Measurements from ENCODE around the gene GOLGB1. TPM values are rescaled to one million over a fixed set of nuclear protein-coding genes. Genes with fewer than 3 reads are reported as not detected.

Gene GOLGB1
- total and polyA plus RNA-seq, 2 donors (not counting 3 experiments of a cell fraction or from before 2014, with no cell fraction given): 7.4 to 42.7 TPM

DNA sequence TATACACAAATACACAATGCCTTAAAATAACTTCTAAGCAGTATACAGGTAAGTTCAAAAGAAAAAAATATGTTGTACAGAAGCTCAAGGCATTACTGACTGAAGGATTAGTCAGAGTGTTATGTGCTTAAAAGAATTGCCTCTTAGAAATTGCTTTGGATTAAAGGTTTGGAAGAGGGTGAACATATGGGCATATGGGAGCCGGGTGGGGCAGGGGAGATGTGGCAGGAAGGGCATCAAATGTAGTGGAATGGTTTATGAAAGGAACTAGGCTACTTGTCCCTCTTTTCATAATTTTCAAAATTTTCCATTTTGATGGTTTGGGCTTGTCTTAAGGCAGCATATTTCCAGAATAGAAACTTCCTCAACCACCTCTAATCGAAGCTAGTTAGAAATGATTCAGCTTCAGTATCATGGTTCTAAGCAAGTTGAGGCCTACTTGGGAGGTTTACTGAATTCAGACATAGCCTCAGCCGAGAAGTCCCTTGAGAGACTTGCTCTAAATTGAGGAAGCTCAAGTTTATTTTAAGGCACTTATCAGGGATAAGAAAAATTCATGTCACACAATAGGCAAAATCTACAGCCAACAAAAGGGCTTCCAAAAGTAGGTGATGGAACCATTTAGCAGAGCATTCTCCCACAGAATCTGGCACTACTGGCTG, 10.1 kb upstream of the GOLGB1 start:
- no peak overlapping the region for H3K4me2 ChIP-seq (ENCODE audit: insufficient read depth, low read length)
- BruUV-seq (replicated peaks): no TSS peak
- no peak for TF ChIP-seq FOS (IDR thresholded peaks at IDR 0.05; ENCODE audit: borderline replicate concordance, insufficient read depth, low read length)
- no peak for TF ChIP-seq GATA2 (IDR thresholded peaks at IDR 0.05; ENCODE audit: insufficient read depth, insufficient read length, low read depth, low read length)
- TF ChIP-seq JUN (IDR thresholded peaks at IDR 0.05; ENCODE audit: borderline replicate concordance, insufficient read depth, insufficient read length, low read depth): no peak
- TF ChIP-seq MYC (IDR thresholded peaks at IDR 0.05; ENCODE audit: low read depth, low read length): no peak
- TF ChIP-seq, protein P1, sequence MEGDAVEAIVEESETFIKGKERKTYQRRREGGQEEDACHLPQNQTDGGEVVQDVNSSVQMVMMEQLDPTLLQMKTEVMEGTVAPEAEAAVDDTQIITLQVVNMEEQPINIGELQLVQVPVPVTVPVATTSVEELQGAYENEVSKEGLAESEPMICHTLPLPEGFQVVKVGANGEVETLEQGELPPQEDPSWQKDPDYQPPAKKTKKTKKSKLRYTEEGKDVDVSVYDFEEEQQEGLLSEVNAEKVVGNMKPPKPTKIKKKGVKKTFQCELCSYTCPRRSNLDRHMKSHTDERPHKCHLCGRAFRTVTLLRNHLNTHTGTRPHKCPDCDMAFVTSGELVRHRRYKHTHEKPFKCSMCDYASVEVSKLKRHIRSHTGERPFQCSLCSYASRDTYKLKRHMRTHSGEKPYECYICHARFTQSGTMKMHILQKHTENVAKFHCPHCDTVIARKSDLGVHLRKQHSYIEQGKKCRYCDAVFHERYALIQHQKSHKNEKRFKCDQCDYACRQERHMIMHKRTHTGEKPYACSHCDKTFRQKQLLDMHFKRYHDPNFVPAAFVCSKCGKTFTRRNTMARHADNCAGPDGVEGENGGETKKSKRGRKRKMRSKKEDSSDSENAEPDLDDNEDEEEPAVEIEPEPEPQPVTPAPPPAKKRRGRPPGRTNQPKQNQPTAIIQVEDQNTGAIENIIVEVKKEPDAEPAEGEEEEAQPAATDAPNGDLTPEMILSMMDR (IDR thresholded peaks at IDR 0.05; ENCODE audit: extremely low read depth in 1 of 2, insufficient read depth in 1 of 2, low read depth in 1 of 2, low read length in 2 of 2): no peak
- TF ChIP-seq EZH2 (IDR thresholded peaks at IDR 0.05; ENCODE audit: borderline replicate concordance, low read depth, low read length, severe bottlenecking): no peak
- TF ChIP-seq POLR2A (IDR thresholded peaks at IDR 0.05; ENCODE audit: low read depth, low read length): no peak
- TF ChIP-seq POLR2AphosphoS5 (IDR thresholded peaks at IDR 0.05; ENCODE audit: insufficient read depth, low read depth, low read length): no peak
- TF ChIP-seq, protein P2, sequence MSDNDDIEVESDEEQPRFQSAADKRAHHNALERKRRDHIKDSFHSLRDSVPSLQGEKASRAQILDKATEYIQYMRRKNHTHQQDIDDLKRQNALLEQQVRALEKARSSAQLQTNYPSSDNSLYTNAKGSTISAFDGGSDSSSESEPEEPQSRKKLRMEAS (IDR thresholded peaks at IDR 0.05; ENCODE audit: insufficient read depth, insufficient read length): no peak
- no peaks in the 10 kb centered on the region for H3K4me1 ChIP-seq (ENCODE audit: control insufficient read depth, extremely low read depth, insufficient read depth, low read length)
- no peaks in the 10 kb centered on the region for H3K79me2 ChIP-seq (ENCODE audit: control insufficient read depth, insufficient read depth, low read length)
- no peak overlapping the region for H3K27ac ChIP-seq (ENCODE audit: insufficient read depth, low read depth, low read length)
- ChIA-PET CTCF (no interaction called here), POLR2A (no interaction called here)
- FAIRE-seq (no peak), DNase-seq (ENCODE audit: low read depth, low spot score) (no peak)
- H3K9ac ChIP-seq (replicated peaks; ENCODE audit: extremely low read depth, insufficient read depth, low read length): no peak overlapping the region
- H3K27me3 ChIP-seq (ENCODE audit: control insufficient read depth in 2 of 2, insufficient read depth in 2 of 2, low read length in 2 of 2): peaks cover 4 to 14% of the 10 kb centered on the region in 2 experiments
- H3K9me1 ChIP-seq (replicated peaks; ENCODE audit: control insufficient read depth, extremely low read depth, insufficient read depth, low read length): no peaks in the 10 kb centered on the region
- H3K9me3 ChIP-seq (replicated peaks; ENCODE audit: control insufficient read depth, insufficient read depth, low read length): no peaks in the 10 kb centered on the region
- no peaks in the 10 kb centered on the region for H3K36me3 ChIP-seq (ENCODE audit: control insufficient read depth in 2 of 2, extremely low read depth in 1 of 2, insufficient read depth in 2 of 2, low read length in 2 of 2)
- dilution Hi-C loops (cut with MboI; ENCODE audit: extremely low pct_ligation_motif_present, low sequenced_read_pairs): no loop called here
- H4K20me1 ChIP-seq (replicated peaks; ENCODE audit: control insufficient read depth, extremely low read depth, insufficient read depth, low read length): no peaks in the 10 kb centered on the region
- H2AFZ ChIP-seq (ENCODE audit: low read depth, low read length): no peak overlapping the region
- H3K4me3 ChIP-seq (replicated peaks in 1 of 3; ENCODE audit: insufficient read depth in 1 of 3, low read depth in 1 of 3, low read length in 3 of 3): no peak overlapping the region
- intact Hi-C loops (cut with micrococcal nuclease): no loop called here
